Heart left ventricle (tissue), 13 donors: ENCODE data around the gene ATP9B.

Experiments
- CTCF ChIP-seq, 12 donors: fragments of 200-600 bp; sonication (generic) in 4 of 12; IDR thresholded peaks; one replicate each; pipeline versions ENCODE4 v1.5.0 to v1.8.0; 2018 to 2022; ENCODE audit warnings: antibody characterized with exemption in 12 of 12, mild to moderate bottlenecking in 5 of 12
- POLR2A ChIP-seq, 2 donors: fragments of 450-650 bp; IDR thresholded peaks; one replicate each; pipeline ENCODE4 v1.6.1; 2017; ENCODE audit warnings: antibody characterized with exemption in 2 of 2, mild to moderate bottlenecking in 2 of 2, moderate library complexity in 2 of 2
- donor health status: ischemic (EF 13 %, LVEDD 7.1; RV severe dilation, severe dysfunction).
- donor health status: DM: no; HTN: yes; CAD: no.
- donor health status: DM: no; HTN: no; CAD: no.
- donor health status: ischemic (EF 25% LVEDD 6.9; RV normal size, moderate dysfunction).
- donor health status: ischemic (EF 25% LVEDD 5.7; RV mildly dilated, moderate dysfunction).
- donor health status: ischemic (EF 35%, LVEDD 5.7; RV mildly dilated, moderate dysfunction).
- donor health status: nonischemic (EF 11% LVEDD 7.7; RV severe dilation, severe dysfunction).
- donor health status: DM: yes; HTN: yes; CAD: no.
- donor health status: PGD.
- donor health status: ischemic (EF 29% LVEDD 5.4; RV normal size, mild dysfunction).
- donor health status: nonischemic (EF 23%, LVEDD 6.1; RV moderate dilation, normal function).

- TF ChIP-seq POLR2A (IDR thresholded peaks at IDR 0.05) (no peak), CTCF (IDR thresholded peaks at IDR 0.05) (no peak)
These were observed 142.7 kb downstream of the ATP9B start for GRCh38 chr18:79211844-79212243.
